Trophoblast cell (in vitro differentiated cells and primary cell): ENCODE data around the gene CELSR2.

Experiments used
- DNase-seq, 2 donors: peaks; one replicate each; pipeline ENCODE4 v3.0.0-alpha.2; 2016
- H2AFZ ChIP-seq: 2 replicates; pipeline ENCODE4 v1.6.1; 2013; ENCODE audit warnings: low read length, moderate library complexity, mild to moderate bottlenecking; ENCODE audit not compliant: insufficient read depth, poor library complexity
- H2AK5ac ChIP-seq: 2 replicates; pipeline ENCODE4 v1.6.1; 2013; ENCODE audit warnings: mild to moderate bottlenecking, low read length
- H2BK120ac ChIP-seq: 2 replicates; pipeline ENCODE4 v1.6.1; 2013; ENCODE audit warnings: low read length, mild to moderate bottlenecking, moderate library complexity; ENCODE audit not compliant: insufficient read depth, poor library complexity
- H2BK12ac ChIP-seq: 2 replicates; pipeline ENCODE4 v1.6.1; 2013; ENCODE audit warnings: mild to moderate bottlenecking, low read length, moderate library complexity
- H2BK5ac ChIP-seq: 2 replicates; pipeline ENCODE4 v1.6.1; 2013; ENCODE audit warnings: low read length, low read depth, moderate library complexity, mild to moderate bottlenecking; ENCODE audit not compliant: poor library complexity
- H3K14ac ChIP-seq: 2 replicates; pipeline ENCODE4 v1.6.1; 2013; ENCODE audit warnings: mild to moderate bottlenecking, low read length
- H3K18ac ChIP-seq: 2 replicates; pipeline ENCODE4 v1.6.1; 2013; ENCODE audit warnings: mild to moderate bottlenecking, low read length
- H3K23ac ChIP-seq: 2 replicates; pipeline ENCODE4 v1.6.1; 2013; ENCODE audit warnings: low read length
- H3K27ac ChIP-seq: 2 replicates; pipeline ENCODE4 v1.5.1; 2013; ENCODE audit warnings: low read depth, mild to moderate bottlenecking, inconsistent platforms, low read length, moderate library complexity
- H3K27me3 ChIP-seq: 2 replicates; pipeline ENCODE4 v1.6.1; 2013; ENCODE audit warnings: inconsistent platforms, mild to moderate bottlenecking, low read length, moderate library complexity; ENCODE audit not compliant: insufficient read depth
- H3K36me3 ChIP-seq, 2 experiments: 1 replicate in 1 of 2; 2 replicates in 1 of 2; pipeline ENCODE4 v1.6.1; 2013; ENCODE audit warnings: low read length in 2 of 2, mild to moderate bottlenecking in 2 of 2, moderate library complexity in 1 of 2; ENCODE audit not compliant: insufficient read depth in 2 of 2, control insufficient read depth in 1 of 2
- H3K4ac ChIP-seq: 2 replicates; pipeline ENCODE4 v1.6.1; 2013; ENCODE audit warnings: low read depth, mild to moderate bottlenecking, low read length, moderate library complexity
- H3K4me1 ChIP-seq, 2 experiments: 1 replicate in 1 of 2; 2 replicates in 1 of 2; pipeline ENCODE4 v1.6.1; 2013; ENCODE audit warnings: low read length in 2 of 2, mild to moderate bottlenecking in 2 of 2, moderate library complexity in 1 of 2; ENCODE audit not compliant: insufficient read depth in 2 of 2, control insufficient read depth in 1 of 2
- H3K4me2 ChIP-seq: 2 replicates; pipeline ENCODE4 v1.6.1; 2013; ENCODE audit warnings: inconsistent platforms, mild to moderate bottlenecking, low read length, moderate library complexity
- H3K4me3 ChIP-seq: 2 replicates; pipeline ENCODE4 v1.5.1; 2013; ENCODE audit warnings: mild to moderate bottlenecking, low read depth, low read length, inconsistent platforms
- H3K79me1 ChIP-seq: one replicate; pipeline ENCODE4 v1.6.1; 2013; ENCODE audit warnings: low read length
- H3K79me2 ChIP-seq: 2 replicates; pipeline ENCODE4 v1.6.1; 2013; ENCODE audit warnings: low read length, mild to moderate bottlenecking; ENCODE audit not compliant: control insufficient read depth, insufficient read depth, poor library complexity
- H3K9ac ChIP-seq: 2 replicates; pipeline ENCODE4 v1.6.1; 2013; ENCODE audit warnings: mild to moderate bottlenecking, low read length
- H3K9me3 ChIP-seq: 2 replicates; pipeline ENCODE4 v1.6.1; 2013; ENCODE audit warnings: low read depth, mild to moderate bottlenecking, control low read depth, inconsistent platforms, low read length; ENCODE audit not compliant: insufficient read depth
- H4K12ac ChIP-seq: 2 replicates; pipeline ENCODE4 v1.6.1; 2013; ENCODE audit warnings: low read depth, mild to moderate bottlenecking, low read length, moderate library complexity
- H4K8ac ChIP-seq: 2 replicates; pipeline ENCODE4 v1.6.1; 2013; ENCODE audit warnings: low read depth, mild to moderate bottlenecking, low read length, moderate library complexity
- H4K91ac ChIP-seq: one replicate; pipeline ENCODE4 v1.6.1; 2013; ENCODE audit warnings: low read depth, mild to moderate bottlenecking, low read length, moderate library complexity
- WGBS: extraction: QIAGEN DNeasy Blood & Tissue Kit; methylation state at CpG from one replicate; pipeline ENCODE4 v1.1.7; 2013; ENCODE audit warnings: missing lambda C conversion rate; ENCODE audit not compliant: insufficient read length, insufficient coverage; ENCODE audit errors: extremely low coverage; 5-methylcytosine and 5-hydroxymethylcytosine counted together

CELSR2 gene

DNA sequence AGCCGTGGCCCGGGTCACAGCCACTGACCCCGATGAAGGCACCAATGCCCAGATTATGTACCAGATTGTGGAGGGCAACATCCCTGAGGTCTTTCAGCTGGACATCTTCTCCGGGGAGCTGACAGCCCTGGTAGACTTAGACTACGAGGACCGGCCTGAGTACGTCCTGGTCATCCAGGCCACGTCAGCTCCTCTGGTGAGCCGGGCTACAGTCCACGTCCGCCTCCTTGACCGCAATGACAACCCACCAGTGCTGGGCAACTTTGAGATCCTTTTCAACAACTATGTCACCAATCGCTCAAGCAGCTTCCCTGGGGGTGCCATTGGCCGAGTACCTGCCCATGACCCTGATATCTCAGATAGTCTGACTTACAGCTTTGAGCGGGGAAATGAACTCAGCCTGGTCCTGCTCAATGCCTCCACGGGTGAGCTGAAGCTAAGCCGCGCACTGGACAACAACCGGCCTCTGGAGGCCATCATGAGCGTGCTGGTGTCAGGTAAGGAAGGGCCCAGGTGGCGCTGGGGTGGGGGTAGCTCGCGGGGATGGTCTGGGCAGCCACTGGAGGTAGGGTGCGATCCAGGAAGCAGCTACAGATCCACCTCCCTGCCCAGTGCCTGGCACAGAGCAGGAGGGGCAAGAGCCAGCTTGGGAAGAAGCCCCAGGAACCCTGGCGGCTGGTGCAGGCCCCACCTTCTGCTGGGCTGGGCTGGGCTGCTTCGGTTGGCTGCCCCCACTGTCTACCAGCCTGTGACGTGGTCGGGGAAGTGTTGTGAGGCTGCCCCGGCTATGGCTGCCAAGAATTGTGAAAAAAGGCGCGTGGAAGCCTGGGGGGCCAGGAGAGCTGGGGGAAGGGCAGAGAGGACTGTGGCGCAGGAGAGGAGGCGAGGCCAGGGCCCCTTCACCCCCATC, 3.8 kb downstream of the CELSR2 start:
- Histone ChIP-seq H3K18ac (peak overlapping the region; percentile 95), H4K8ac (peak overlapping the region; percentile 83), H3K27ac (peak overlapping the region; percentile 97), H3K23ac (no peak overlapping the region), H3K27me3 (no peaks in the 10 kb centered on the region), H3K4me3 (no peak overlapping the region), H3K4me1 (peaks cover 46 to 50% of the 10 kb centered on the region in 2 experiments), H4K12ac (peak overlapping the region; percentile 23), H2AK5ac (peak overlapping the region; percentile 97), H3K9ac (no peak overlapping the region), H2BK12ac (peak overlapping the region; percentile 74), H3K4ac (peak overlapping the region; percentile 80), H3K79me2 (peaks cover 17% of the 10 kb centered on the region), H3K9me3 (peaks cover 9% of the 10 kb centered on the region), H3K79me1 (peaks cover 29% of the 10 kb centered on the region), H4K91ac (peak overlapping the region; percentile 94), H3K4me2 (peak overlapping the region; percentile 38), H2BK120ac (peak overlapping the region; percentile 69), H3K14ac (peak overlapping the region; percentile 91), H3K36me3 (peaks cover 14 to 20% of the 10 kb centered on the region in 2 experiments), H2AFZ (peak overlapping the region; percentile 38), H2BK5ac (peak overlapping the region; percentile 92)
- no peak for DNase-seq
- no CpG with 5 or more reads among the region's 33 CpGs for WGBS

DNA sequence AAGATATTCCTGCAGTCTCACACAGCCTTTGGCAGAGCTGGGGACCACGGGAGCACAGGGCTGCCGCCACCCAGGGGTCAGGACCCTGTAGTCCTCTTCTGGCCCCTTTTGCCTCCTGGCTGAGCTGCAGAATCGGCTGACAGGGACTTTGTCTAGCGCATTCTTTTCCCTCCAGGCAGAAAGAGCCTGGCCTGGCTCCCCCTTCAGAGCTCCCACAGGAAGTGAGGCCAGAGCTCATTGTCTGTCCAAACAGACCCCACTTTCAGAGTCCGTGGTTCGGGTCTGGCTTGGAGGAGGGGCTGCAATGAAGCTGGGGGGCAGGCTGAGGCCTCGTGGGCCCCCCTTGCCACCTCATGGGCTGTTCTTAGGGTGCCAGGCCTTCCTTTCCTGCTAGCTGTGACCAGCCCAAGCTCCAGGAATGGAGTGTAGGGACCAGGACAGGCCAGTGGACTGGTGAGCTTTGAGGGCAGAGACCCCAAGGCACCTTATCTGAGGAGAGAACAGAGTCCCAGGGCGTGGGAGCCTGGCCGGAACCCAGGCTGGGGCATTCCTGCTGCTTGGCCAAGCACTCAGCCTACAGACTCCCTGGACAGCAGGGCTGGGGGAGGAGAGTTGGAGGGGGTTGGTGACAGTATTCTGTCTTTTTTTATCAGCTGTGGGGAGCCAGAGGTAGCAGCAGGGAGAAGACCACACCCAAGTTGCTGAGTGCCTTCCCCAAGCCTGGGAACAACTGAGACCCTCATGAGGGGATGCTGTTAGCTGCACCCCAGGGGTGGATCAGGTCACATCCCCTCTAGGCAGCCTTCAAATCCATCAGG, 4.7 kb downstream of the CELSR2 start:
- Histone ChIP-seq H4K12ac (peak overlapping the region; percentile 74), H3K18ac (peak overlapping the region; percentile 95), H3K9me3 (peaks cover 9% of the 10 kb centered on the region), H3K27ac (peak overlapping the region; percentile 97), H2AFZ (peak overlapping the region; percentile 57), H3K27me3 (no peaks in the 10 kb centered on the region), H3K79me2 (peaks cover 17% of the 10 kb centered on the region), H2BK120ac (peak overlapping the region; percentile 97), H3K36me3 (peaks cover 23 to 29% of the 10 kb centered on the region in 2 experiments), H3K4ac (peak overlapping the region; percentile 28), H3K4me1 (peaks cover 43 to 44% of the 10 kb centered on the region in 2 experiments), H3K4me3 (no peak overlapping the region), H4K91ac (peak overlapping the region; percentile 94), H4K8ac (peak overlapping the region; percentile 83), H3K14ac (peak overlapping the region; percentile 91), H2BK12ac (peak overlapping the region; percentile 91), H3K79me1 (peaks cover 29% of the 10 kb centered on the region), H3K4me2 (peak overlapping the region; percentile 38), H2BK5ac (peak overlapping the region; percentile 92), H3K9ac (no peak overlapping the region), H2AK5ac (peak overlapping the region; percentile 97), H3K23ac (no peak overlapping the region)
- WGBS, result no CpG with 5 or more reads among the region's 9 CpGs
- DNase-seq, result no peak

- peak overlapping the region; percentile 38 for H3K4me2 ChIP-seq
- peaks cover 9% of the 10 kb centered on the region for H3K9me3 ChIP-seq
- H3K18ac ChIP-seq, result peak overlapping the region; percentile 86
- H3K36me3 ChIP-seq, result peaks cover 27 to 31% of the 10 kb centered on the region in 2 experiments
- peak overlapping the region; percentile 97 for H3K27ac ChIP-seq
- no peak overlapping the region for H3K23ac ChIP-seq
- peaks cover 28% of the 10 kb centered on the region for H3K79me1 ChIP-seq
- no peaks in the 10 kb centered on the region for H3K27me3 ChIP-seq
- H4K91ac ChIP-seq, result peak overlapping the region; percentile 94
- peak overlapping the region; percentile 65 for H3K14ac ChIP-seq
- DNase-seq, result no peak
- no peak overlapping the region for H3K4me3 ChIP-seq
- peak overlapping the region; percentile 97 for H2BK120ac ChIP-seq
- no peak overlapping the region for H3K9ac ChIP-seq
- H2AFZ ChIP-seq, result peak overlapping the region; percentile 23
- peaks cover 17% of the 10 kb centered on the region for H3K79me2 ChIP-seq
- H4K12ac ChIP-seq, result peak overlapping the region; percentile 74
- peak overlapping the region; percentile 28 for H3K4ac ChIP-seq
- WGBS, result no CpG with 5 or more reads among the region's 7 CpGs
- peak overlapping the region; percentile 91 for H2BK12ac ChIP-seq
- peak overlapping the region; percentile 83 for H4K8ac ChIP-seq
- peak overlapping the region; percentile 84 for H2BK5ac ChIP-seq
- H2AK5ac ChIP-seq, result peak overlapping the region; percentile 97
- peaks cover 43% of the 10 kb centered on the region in 2 experiments for H3K4me1 ChIP-seq
Observed at GRCh38 chr1:109254621-109255096, 5.3 kb downstream of the CELSR2 start.

DNA sequence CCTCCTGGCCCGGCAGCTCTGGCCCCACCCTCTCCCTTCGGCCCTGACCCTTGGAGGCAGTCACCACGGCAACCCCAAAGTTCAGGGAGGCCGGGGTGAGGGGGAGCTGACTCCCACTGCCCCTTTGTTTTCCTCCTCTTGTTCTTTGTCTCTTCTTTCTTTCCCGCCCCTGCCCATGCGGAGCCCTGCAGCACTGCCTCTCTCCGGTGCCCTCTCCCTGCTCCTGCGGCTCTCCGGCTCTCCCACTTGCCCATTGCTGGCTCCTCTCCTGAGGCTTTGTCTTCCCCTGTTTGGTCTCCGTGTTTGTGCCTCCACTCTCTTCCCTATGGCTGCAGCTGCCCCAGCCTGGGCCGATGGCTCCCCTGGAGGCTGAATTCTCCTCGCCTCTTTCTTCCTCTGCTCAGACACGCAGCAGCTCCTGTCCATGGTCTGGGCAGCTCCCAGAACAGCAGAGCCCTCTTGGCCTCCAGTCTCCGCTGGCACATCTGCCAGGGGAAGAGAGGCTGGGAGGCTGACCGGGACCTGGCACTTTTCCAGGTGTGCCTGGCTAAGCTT, 5.8 kb downstream of the CELSR2 start:
- Histone ChIP-seq H3K79me1 (peaks cover 27% of the 10 kb centered on the region), H3K9ac (no peak overlapping the region), H3K4me2 (no peak overlapping the region), H3K9me3 (peaks cover 9% of the 10 kb centered on the region), H3K4me1 (peaks cover 41 to 43% of the 10 kb centered on the region in 2 experiments), H2BK120ac (peak overlapping the region; percentile 97), H4K12ac (peak overlapping the region; percentile 74), H3K79me2 (peaks cover 17% of the 10 kb centered on the region), H4K8ac (peak overlapping the region; percentile 83), H4K91ac (peak overlapping the region; percentile 94), H3K27me3 (no peaks in the 10 kb centered on the region), H3K18ac (peak overlapping the region; percentile 86), H3K4me3 (no peak overlapping the region), H2AK5ac (peak overlapping the region; percentile 97), H3K27ac (peak overlapping the region; percentile 97), H3K14ac (peak overlapping the region; percentile 65), H3K23ac (no peak overlapping the region), H2BK5ac (peak overlapping the region; percentile 84), H3K4ac (peak overlapping the region; percentile 28), H2AFZ (peak overlapping the region; percentile 23), H2BK12ac (peak overlapping the region; percentile 91), H3K36me3 (peaks cover 27 to 31% of the 10 kb centered on the region in 2 experiments)
- WGBS, result no CpG with 5 or more reads among the region's 15 CpGs
- no peak for DNase-seq
